Body of pancreas (tissue), 4 donors: Measurements from ENCODE around the gene ABCG8. TPM values are rescaled to one million over a fixed set of nuclear protein-coding genes. Genes with fewer than 3 reads are reported as not detected.
A peak's percentile ranks its signal among the peaks of the same experiment; 100 is the strongest.

Experiments used
- ATAC-seq: fragments of 150-250 bp; one replicate; pipeline ENCODE4 v1.9.1; 2016
- DNase-seq, 4 donors: peaks; one replicate each; pipeline ENCODE4 v3.0.0-alpha.2; 2019
- H3K27ac ChIP-seq, 4 donors: fragments of 200-600 bp; sonication (generic); 1 replicate in 3 of 4; 2 replicates in 1 of 4; pipeline versions ENCODE4 v1.5.1 to v1.6.1; 2016 to 2019; ENCODE audit warnings: mild to moderate bottlenecking in 1 of 4, mixed read lengths in 1 of 4, moderate library complexity in 1 of 4
- H3K27me3 ChIP-seq, 2 donors: fragments of 200-600 bp; sonication (generic); one replicate each; pipeline ENCODE4 v1.6.0; 2016; ENCODE audit warnings: mild to moderate bottlenecking in 1 of 2
- H3K36me3 ChIP-seq, 2 donors: fragments of 200-600 bp; sonication (generic); replicated peaks in 1 of 2; 2 replicates each; pipeline ENCODE4 v1.5.1; 2016; ENCODE audit warnings: low read depth in 2 of 2; ENCODE audit not compliant: insufficient read depth in 1 of 2
- H3K4me1 ChIP-seq: fragments of 200-600 bp; sonication (generic); one replicate; pipeline ENCODE4 v1.6.0; 2016
- H3K4me3 ChIP-seq, 2 donors: fragments of 200-600 bp; sonication (generic); 1 replicate in 1 of 2; 2 replicates in 1 of 2; pipeline ENCODE4 v1.5.1; 2016 to 2019
- H3K9me3 ChIP-seq, 3 donors: fragments of 200-600 bp; sonication (generic); 1 replicate in 2 of 3; 2 replicates in 1 of 3; pipeline ENCODE4 v1.5.1; 2016
- POLR2A ChIP-seq, 3 donors: fragments of 450-650 bp; IDR thresholded peaks; one replicate each; pipeline ENCODE4 v1.6.1; 2016; ENCODE audit warnings: antibody characterized with exemption in 3 of 3, mild to moderate bottlenecking in 2 of 3
- WGBS, 2 donors: methylation state at CpG; one replicate each; pipeline ENCODE4 v1.1.5; 2017; 5-methylcytosine and 5-hydroxymethylcytosine counted together
- intact Hi-C: fragments of 100-400 bp; cut with DNase I; formaldehyde crosslinking; loops from one replicate; pipeline ENCODE4 v1.15.1; 2023
- total RNA-seq, 2 donors: library from RNA; depleted of rRNA; stranded (reverse); fragments of >200 nt; gene quantifications; one replicate each; pipeline ENCODE4 v1.1.0, GENCODE V29; 2016
- TF ChIP-seq, protein P1 (sequence below), 7 experiments: fragments of 450-650 bp in 4 of 7; fragments of 200-600 bp in 3 of 7; sonication (generic) in 3 of 7; IDR thresholded peaks; one replicate each; pipeline ENCODE4 v1.5.1; 2016 to 2019; ENCODE audit warnings: antibody characterized with exemption in 7 of 7

ABCG8 gene
- total RNA-seq, 2 donors from 2014 or later: not detected

DNA sequence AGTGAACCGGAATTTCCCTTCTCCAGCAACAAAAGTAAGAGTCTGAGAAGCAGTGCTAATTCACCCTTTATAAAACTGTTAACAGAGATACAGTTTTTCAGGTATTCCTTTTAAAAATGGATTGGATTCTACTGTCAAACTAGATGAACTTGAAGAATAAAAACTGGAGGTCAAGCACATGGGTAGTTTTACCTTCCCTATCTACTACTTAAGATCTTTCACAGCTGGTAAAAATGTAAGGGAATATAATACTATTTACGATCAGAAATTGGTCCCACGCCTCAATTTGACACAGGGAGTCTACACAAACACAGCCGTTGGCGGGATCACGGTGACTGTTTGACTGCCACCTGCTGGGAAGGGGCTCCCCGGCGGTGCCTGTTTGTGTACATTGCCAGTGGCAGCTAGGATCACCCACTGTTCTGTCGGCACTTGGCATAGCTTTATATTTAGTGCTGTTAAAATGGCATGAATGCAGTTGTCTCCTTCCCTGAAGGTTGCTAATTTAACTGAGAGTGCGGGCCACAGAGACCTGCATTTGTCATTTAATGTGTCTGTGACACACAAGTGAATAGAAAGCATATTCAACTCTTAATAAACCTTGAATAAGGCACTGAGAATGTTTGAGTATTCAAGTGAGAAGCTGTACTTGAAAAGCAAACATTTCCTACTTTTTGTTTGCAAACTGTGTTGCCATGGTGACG lies 59.5 kb downstream of the ABCG8 start:
- DNase-seq: peak; percentile 73 to 85 (median 74)
- peak; percentile 88 for ATAC-seq
- 19 to 24% methylated on average over 9 to 11 of the region's 11 CpGs for WGBS, 2 donors
- no peak overlapping the region for H3K4me3 ChIP-seq
- H3K9me3 ChIP-seq: no peaks in the 10 kb centered on the region
- peaks cover 0 to 3% of the 10 kb centered on the region in 2 donors for H3K36me3 ChIP-seq
- H3K27me3 ChIP-seq: no peaks in the 10 kb centered on the region
- peak overlapping the region in 3 of 4 donors; percentile 1 to 58 (median 55) for H3K27ac ChIP-seq
- TF ChIP-seq, protein P1, sequence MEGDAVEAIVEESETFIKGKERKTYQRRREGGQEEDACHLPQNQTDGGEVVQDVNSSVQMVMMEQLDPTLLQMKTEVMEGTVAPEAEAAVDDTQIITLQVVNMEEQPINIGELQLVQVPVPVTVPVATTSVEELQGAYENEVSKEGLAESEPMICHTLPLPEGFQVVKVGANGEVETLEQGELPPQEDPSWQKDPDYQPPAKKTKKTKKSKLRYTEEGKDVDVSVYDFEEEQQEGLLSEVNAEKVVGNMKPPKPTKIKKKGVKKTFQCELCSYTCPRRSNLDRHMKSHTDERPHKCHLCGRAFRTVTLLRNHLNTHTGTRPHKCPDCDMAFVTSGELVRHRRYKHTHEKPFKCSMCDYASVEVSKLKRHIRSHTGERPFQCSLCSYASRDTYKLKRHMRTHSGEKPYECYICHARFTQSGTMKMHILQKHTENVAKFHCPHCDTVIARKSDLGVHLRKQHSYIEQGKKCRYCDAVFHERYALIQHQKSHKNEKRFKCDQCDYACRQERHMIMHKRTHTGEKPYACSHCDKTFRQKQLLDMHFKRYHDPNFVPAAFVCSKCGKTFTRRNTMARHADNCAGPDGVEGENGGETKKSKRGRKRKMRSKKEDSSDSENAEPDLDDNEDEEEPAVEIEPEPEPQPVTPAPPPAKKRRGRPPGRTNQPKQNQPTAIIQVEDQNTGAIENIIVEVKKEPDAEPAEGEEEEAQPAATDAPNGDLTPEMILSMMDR (IDR thresholded peaks at IDR 0.05): peak in 6 of 7 experiments; percentile 47 to 67 (median 60)
- TF ChIP-seq POLR2A (IDR thresholded peaks at IDR 0.05): no peak
- intact Hi-C loops: no loop called here
- peaks cover 19% of the 10 kb centered on the region for H3K4me1 ChIP-seq

DNA sequence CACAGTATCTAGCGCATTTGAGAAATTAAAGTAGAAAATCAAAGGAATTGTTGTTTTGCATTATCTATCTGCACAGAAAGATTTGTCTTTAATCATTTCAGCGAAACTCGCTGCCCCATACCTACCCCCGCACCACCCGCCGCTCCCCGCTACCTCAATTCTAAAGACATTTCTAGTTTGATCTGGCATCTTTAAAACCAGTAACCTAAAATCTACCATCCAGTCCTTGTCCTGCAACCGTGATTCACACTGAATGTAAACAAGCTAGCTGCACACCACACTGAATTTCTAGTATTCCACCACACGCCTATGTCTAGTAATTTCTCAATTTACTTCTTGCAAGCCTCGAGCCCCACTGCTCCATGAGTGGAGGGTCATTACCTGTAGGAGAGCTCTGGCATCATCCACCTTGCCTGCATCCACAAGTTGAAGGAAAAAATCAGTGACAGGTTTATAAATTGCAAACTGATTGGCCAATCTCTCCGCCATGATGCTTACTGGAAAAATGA lies 60.1 kb downstream of the ABCG8 start:
- H3K36me3 ChIP-seq: no peaks in the 10 kb centered on the region
- peak; percentile 5 for ATAC-seq

DNA sequence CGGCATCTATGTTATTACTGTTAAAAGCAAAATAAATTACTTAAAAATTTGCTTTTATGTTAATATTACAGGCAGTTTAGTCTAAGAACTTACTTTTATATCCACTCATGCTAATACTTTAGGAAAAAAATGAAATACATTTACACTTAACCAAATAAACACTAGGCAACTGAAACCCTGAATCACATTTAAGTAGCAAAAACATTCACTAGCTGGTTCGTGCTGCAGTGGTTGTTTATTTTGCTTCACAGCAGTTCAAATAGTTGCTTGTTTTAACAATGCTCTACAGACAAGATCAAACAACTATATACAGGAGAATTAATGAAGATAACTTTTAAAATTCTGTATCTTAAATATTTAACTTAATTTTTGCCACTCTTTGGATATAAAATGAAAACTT lies 60.8 kb downstream of the ABCG8 start:
- TF ChIP-seq POLR2A (IDR thresholded peaks at IDR 0.05): no peak
- TF ChIP-seq, protein P1 (IDR thresholded peaks at IDR 0.05): no peak
- H3K36me3 ChIP-seq: no peaks in the 10 kb centered on the region
- no peak for DNase-seq

More for the DNA sequence above, 60.1 kb downstream of the ABCG8 start:
- peak in 2 of 4 donors; percentile 31 to 43 for DNase-seq
- Histone ChIP-seq H3K4me1 (peaks cover 19% of the 10 kb centered on the region), H3K9me3 (no peaks in the 10 kb centered on the region), H3K27ac (peak overlapping the region in 3 of 4 donors; percentile 1 to 58 (median 55)), H3K4me3 (no peak overlapping the region), H3K27me3 (no peaks in the 10 kb centered on the region)
- no peak for TF ChIP-seq POLR2A (IDR thresholded peaks at IDR 0.05)
- TF ChIP-seq, protein P1 (IDR thresholded peaks at IDR 0.05): no peak
- intact Hi-C loops: no loop called here
- WGBS, 2 donors: 60 to 70% methylated on average over 11 of the region's 11 CpGs

DNA sequence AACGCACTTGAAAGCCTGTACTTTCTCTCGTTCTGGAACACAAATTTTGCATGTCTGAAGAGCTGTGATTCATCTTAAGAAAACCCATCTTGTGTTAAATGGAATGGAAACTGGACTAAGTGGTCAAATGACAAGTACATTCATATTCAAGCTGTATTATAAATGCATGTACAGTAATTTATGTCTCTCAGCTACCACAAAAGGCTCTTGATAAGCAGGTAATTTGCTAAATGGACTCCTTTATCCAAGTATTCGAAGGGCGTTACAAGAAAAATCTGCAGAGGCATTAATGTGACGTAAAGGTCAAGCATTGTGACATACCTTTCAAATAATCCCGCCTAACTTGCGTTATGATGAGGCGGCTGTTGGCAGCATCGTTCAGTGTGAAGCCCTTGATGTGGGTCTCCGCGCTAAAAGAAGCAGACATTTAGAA lies 66.6 kb downstream of the ABCG8 start:
- Histone ChIP-seq H3K27ac (no peak overlapping the region), H3K4me3 (no peak overlapping the region), H3K9me3 (no peaks in the 10 kb centered on the region), H3K36me3 (peaks cover 0 to 6% of the 10 kb centered on the region in 2 donors), H3K4me1 (no peaks in the 10 kb centered on the region), H3K27me3 (no peaks in the 10 kb centered on the region)
- no peak for TF ChIP-seq POLR2A (IDR thresholded peaks at IDR 0.05)
- TF ChIP-seq, protein P1 (IDR thresholded peaks at IDR 0.05): no peak
- ATAC-seq: no peak
- intact Hi-C loops: no loop called here
- DNase-seq: no peak
- 82 to 89% methylated on average over 11 of the region's 11 CpGs for WGBS, 2 donors

More for the DNA sequence above, 60.8 kb downstream of the ABCG8 start:
- Histone ChIP-seq H3K9me3 (no peaks in the 10 kb centered on the region), H3K27me3 (no peaks in the 10 kb centered on the region), H3K4me3 (no peak overlapping the region), H3K27ac (no peak overlapping the region), H3K4me1 (peaks cover 19% of the 10 kb centered on the region)
- no peak for ATAC-seq
- intact Hi-C loops: no loop called here
- 67 to 73% methylated on average over 2 of the region's 2 CpGs for WGBS, 2 donors
